Caco-2 (cell line): ENCODE results near the gene GLIPR1L1. TPM values are rescaled to one million over a fixed set of nuclear protein-coding genes. Genes with fewer than 3 reads are reported as not detected.

ENCODE experiments used
- BruUV-seq: library from RNA; stranded (reverse); fragments of 400-500 nt; replicated peaks from 2 replicates; lab custom pipeline; 2021; lab: Mats Ljungman, UMichigan
- CTCF ChIA-PET: fragments of 300-600 bp; sonication (Branson Sonifier 250); formaldehyde crosslinking; loops from one replicate; lab custom pipeline; 2022; ENCODE audit warnings: antibody characterized with exemption; lab: Charles Lee
- POLR2A ChIA-PET: fragments of 300-600 bp; sonication (Branson Sonifier 250); formaldehyde crosslinking; loops from one replicate; lab custom pipeline; 2022; ENCODE audit warnings: antibody characterized with exemption; lab: Charles Lee
- DNase-seq, 2 experiments: peaks; one replicate each; pipeline versions ENCODE4 v3.0.0 to v3.0.0-alpha.2; 2020 to 2022
- H3K27me3 ChIP-seq: replicated peaks from 2 replicates; pipeline ENCODE4 v1.6.0; 2011; ENCODE audit warnings: low read length; ENCODE audit not compliant: control insufficient read depth, insufficient read depth
- H3K36me3 ChIP-seq: 2 replicates; pipeline ENCODE4 v1.5.1; 2011; ENCODE audit warnings: low read length; ENCODE audit not compliant: control insufficient read depth, insufficient read depth
- H3K4me1 ChIP-seq: fragments of 250-450 bp; sonication (Bioruptor Pico); 2 replicates; pipeline ENCODE4 v1.5.1; 2020; ENCODE audit warnings: mild to moderate bottlenecking
- H3K4me3 ChIP-seq: 2 replicates; pipeline ENCODE4 v1.5.1; 2011; ENCODE audit warnings: low read depth, mild to moderate bottlenecking, control low read depth, low read length
- H3K9me3 ChIP-seq: fragments of 250-450 bp; sonication (Bioruptor Pico); 2 replicates; pipeline ENCODE4 v1.5.1; 2020; ENCODE audit warnings: mild to moderate bottlenecking, moderate library complexity
- H3K27ac Mint-ChIP-seq: one replicate; pipeline ENCODE4 v1.8.0; 2022; ENCODE audit warnings: mixed read lengths; ENCODE audit not compliant: unreplicated experiment
- H3K27me3 Mint-ChIP-seq: one replicate; pipeline ENCODE4 v1.8.0; 2022; ENCODE audit warnings: mixed read lengths; ENCODE audit not compliant: insufficient read depth, unreplicated experiment
- H3K36me3 Mint-ChIP-seq: one replicate; pipeline ENCODE4 v1.8.0; 2022; ENCODE audit warnings: mild to moderate bottlenecking, mixed read lengths; ENCODE audit not compliant: insufficient read depth, unreplicated experiment
- H3K4me1 Mint-ChIP-seq: one replicate; pipeline ENCODE4 v1.8.0; 2022; ENCODE audit warnings: low read depth, mixed read lengths; ENCODE audit not compliant: unreplicated experiment
- H3K4me3 Mint-ChIP-seq: one replicate; pipeline ENCODE4 v1.8.0; 2022; ENCODE audit warnings: mild to moderate bottlenecking, moderate library complexity, mixed read lengths; ENCODE audit not compliant: unreplicated experiment
- H3K9me3 Mint-ChIP-seq: one replicate; pipeline ENCODE4 v1.8.0; 2022; ENCODE audit warnings: mixed read lengths; ENCODE audit not compliant: unreplicated experiment
- intact Hi-C: fragments of 100-400 bp; cut with micrococcal nuclease; formaldehyde crosslinking; loops from one replicate; pipeline ENCODE4 v1.10.0; 2022; ENCODE audit not compliant: unreplicated experiment
- total RNA-seq: library from RNA; stranded (reverse); gene quantifications from 2 replicates; pipeline ENCODE4 v1.2.3, GENCODE V29; 2022
- TF ChIP-seq, protein P1 (sequence below), 2 experiments: fragments of 200-600 bp in 1 of 2; IDR thresholded peaks; 1 replicate in 1 of 2; 2 replicates in 1 of 2; pipeline versions ENCODE4 v1.5.1 to v1.8.0; 2011 to 2022; ENCODE audit warnings: antibody characterized with exemption in 1 of 2, control low read depth in 1 of 2, inconsistent platforms in 1 of 2, low read depth in 1 of 2, low read length in 1 of 2, mild to moderate bottlenecking in 1 of 2, moderate library complexity in 1 of 2; ENCODE audit not compliant: insufficient read depth in 1 of 2, severe bottlenecking in 1 of 2, unreplicated experiment in 1 of 2

The GLIPR1L1 gene
- total RNA-seq, 1 experiment from 2014 or later, result not detected

DNA sequence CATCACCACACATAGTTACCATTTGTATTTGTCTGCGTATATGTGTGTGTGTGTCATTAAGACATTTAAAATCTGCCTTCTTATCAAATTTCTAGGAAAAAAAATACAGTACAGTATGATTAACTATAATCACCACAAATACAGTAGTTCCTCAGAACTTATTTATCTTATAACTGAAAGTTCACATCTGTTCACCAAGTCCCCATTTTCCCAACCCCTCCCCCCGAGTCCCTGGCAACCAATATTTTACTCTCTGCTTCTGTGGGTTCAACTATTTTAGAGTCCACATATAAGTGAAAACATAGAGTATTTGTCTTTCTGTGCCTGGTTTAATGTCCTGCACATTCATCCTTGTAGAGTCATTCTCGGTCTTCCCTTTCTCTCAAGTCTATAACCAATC, 16.7 kb upstream of the GLIPR1L1 start:
- BruUV-seq, result no TSS peak
- intact Hi-C loops, result no loop called here
- no peak overlapping the region for H3K4me3 ChIP-seq
- ChIA-PET POLR2A (no interaction called here), CTCF (no interaction called here)
- no peaks in the 10 kb centered on the region for H3K36me3 ChIP-seq
- Mint-ChIP-seq H3K36me3 (no peaks in the 10 kb centered on the region), H3K4me1 (no peaks in the 10 kb centered on the region), H3K27me3 (peaks cover 4% of the 10 kb centered on the region), H3K4me3 (no peak overlapping the region), H3K9me3 (no peaks in the 10 kb centered on the region), H3K27ac (no peak overlapping the region)
- no peaks in the 10 kb centered on the region for H3K27me3 ChIP-seq
- H3K9me3 ChIP-seq, result no peaks in the 10 kb centered on the region
- DNase-seq, result no peak
- TF ChIP-seq, protein P1, sequence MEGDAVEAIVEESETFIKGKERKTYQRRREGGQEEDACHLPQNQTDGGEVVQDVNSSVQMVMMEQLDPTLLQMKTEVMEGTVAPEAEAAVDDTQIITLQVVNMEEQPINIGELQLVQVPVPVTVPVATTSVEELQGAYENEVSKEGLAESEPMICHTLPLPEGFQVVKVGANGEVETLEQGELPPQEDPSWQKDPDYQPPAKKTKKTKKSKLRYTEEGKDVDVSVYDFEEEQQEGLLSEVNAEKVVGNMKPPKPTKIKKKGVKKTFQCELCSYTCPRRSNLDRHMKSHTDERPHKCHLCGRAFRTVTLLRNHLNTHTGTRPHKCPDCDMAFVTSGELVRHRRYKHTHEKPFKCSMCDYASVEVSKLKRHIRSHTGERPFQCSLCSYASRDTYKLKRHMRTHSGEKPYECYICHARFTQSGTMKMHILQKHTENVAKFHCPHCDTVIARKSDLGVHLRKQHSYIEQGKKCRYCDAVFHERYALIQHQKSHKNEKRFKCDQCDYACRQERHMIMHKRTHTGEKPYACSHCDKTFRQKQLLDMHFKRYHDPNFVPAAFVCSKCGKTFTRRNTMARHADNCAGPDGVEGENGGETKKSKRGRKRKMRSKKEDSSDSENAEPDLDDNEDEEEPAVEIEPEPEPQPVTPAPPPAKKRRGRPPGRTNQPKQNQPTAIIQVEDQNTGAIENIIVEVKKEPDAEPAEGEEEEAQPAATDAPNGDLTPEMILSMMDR (IDR thresholded peaks at IDR 0.05; ENCODE audit: insufficient read depth in 1 of 2, low read depth in 1 of 2, low read length in 1 of 2, severe bottlenecking in 1 of 2, unreplicated experiment in 1 of 2), result no peak
- H3K4me1 ChIP-seq, result no peaks in the 10 kb centered on the region

DNA sequence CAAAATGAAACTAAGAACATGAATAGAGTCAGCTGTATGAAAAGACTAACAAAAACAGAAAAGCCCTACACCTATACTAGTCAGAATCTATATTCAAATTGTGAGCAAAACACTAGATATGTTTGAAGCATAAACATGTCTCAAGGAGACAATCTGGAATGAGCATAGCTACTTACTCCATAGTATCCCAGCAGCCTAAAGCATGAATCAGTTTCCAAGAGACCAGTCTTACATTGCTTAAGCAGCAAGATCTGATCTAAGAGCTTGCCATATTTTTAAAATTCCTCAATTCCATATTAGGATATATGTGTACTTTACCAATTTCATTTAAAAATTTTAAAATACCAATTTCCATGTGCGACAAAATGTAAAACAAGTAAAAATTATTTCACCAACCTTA, 12.0 kb upstream of the GLIPR1L1 start:
- intact Hi-C loops, result no loop called here
- no peaks in the 10 kb centered on the region for H3K27me3 ChIP-seq
- H3K4me3 Mint-ChIP-seq, result no peak overlapping the region
- no peaks in the 10 kb centered on the region for H3K4me1 Mint-ChIP-seq
- no peaks in the 10 kb centered on the region for H3K9me3 ChIP-seq
- peaks cover 4% of the 10 kb centered on the region for H3K27me3 Mint-ChIP-seq
- H3K36me3 ChIP-seq, result no peaks in the 10 kb centered on the region
- CTCF ChIA-PET, result no interaction called here
- H3K27ac Mint-ChIP-seq, result no peak overlapping the region
- TF ChIP-seq, protein P1 (IDR thresholded peaks at IDR 0.05; ENCODE audit: insufficient read depth in 1 of 2, low read depth in 1 of 2, low read length in 1 of 2, severe bottlenecking in 1 of 2, unreplicated experiment in 1 of 2), result no peak
- no TSS peak for BruUV-seq
- POLR2A ChIA-PET, result no interaction called here
- DNase-seq, result no peak
- no peak overlapping the region for H3K4me3 ChIP-seq
- no peaks in the 10 kb centered on the region for H3K4me1 ChIP-seq
- H3K36me3 Mint-ChIP-seq, result no peaks in the 10 kb centered on the region
- no peaks in the 10 kb centered on the region for H3K9me3 Mint-ChIP-seq

DNA sequence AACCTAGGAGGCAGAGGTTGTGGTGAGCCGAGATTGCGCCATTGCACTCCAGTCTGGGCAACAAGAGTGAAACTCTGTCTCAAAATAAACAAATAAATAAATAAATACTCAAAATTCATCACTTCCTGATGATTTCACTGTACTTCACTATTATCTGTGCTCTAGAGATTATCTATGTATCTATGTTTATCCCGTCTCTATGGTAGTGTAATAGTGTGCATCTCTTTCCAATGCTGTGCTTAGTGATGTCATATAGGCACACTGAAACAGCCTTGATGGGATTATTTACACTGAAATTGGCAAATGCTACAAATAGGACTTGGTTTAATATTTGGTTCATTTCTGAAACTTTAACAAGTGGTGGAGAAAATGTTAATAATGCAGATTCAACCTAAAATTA, 10.8 kb upstream of the GLIPR1L1 start:
- Histone ChIP-seq H3K4me1 (no peaks in the 10 kb centered on the region), H3K36me3 (no peaks in the 10 kb centered on the region), H3K27me3 (no peaks in the 10 kb centered on the region), H3K9me3 (no peaks in the 10 kb centered on the region), H3K4me3 (no peak overlapping the region)
- no peaks in the 10 kb centered on the region for H3K27me3 Mint-ChIP-seq
- no peaks in the 10 kb centered on the region for H3K36me3 Mint-ChIP-seq
- no peaks in the 10 kb centered on the region for H3K9me3 Mint-ChIP-seq
- no peak overlapping the region for H3K4me3 Mint-ChIP-seq
- TF ChIP-seq, protein P1 (IDR thresholded peaks at IDR 0.05; ENCODE audit: insufficient read depth in 1 of 2, low read depth in 1 of 2, low read length in 1 of 2, severe bottlenecking in 1 of 2, unreplicated experiment in 1 of 2), result no peak
- no peaks in the 10 kb centered on the region for H3K4me1 Mint-ChIP-seq
- BruUV-seq, result no TSS peak
- no peak for DNase-seq
- intact Hi-C loops, result no loop called here
- ChIA-PET POLR2A (no interaction called here), CTCF (no interaction called here)
- H3K27ac Mint-ChIP-seq, result no peak overlapping the region
